Osteoblast (primary cell): ENCODE measurements around the gene RMI2. TPM values are rescaled to one million over a fixed set of nuclear protein-coding genes. Genes with fewer than 3 reads are reported as not detected.

Experiments
- DNase-seq: peaks from one replicate; pipeline ENCODE4 v3.0.0; 2011; ENCODE audit warnings: low spot score, mixed read lengths; ENCODE audit not compliant: insufficient read length; ENCODE audit errors: missing footprints
- H2AFZ ChIP-seq: 2 replicates; pipeline ENCODE4 v1.6.0; 2011; ENCODE audit warnings: mild to moderate bottlenecking, low read length
- H3K27ac ChIP-seq: 2 replicates; pipeline ENCODE4 v1.5.1; 2011; ENCODE audit warnings: mild to moderate bottlenecking, low read depth, low read length, moderate library complexity
- H3K27me3 ChIP-seq: 2 replicates; pipeline ENCODE4 v1.6.0; 2012; ENCODE audit warnings: mild to moderate bottlenecking, control low read depth, inconsistent platforms, low read length, moderate library complexity; ENCODE audit not compliant: insufficient read depth
- H3K36me3 ChIP-seq: 2 replicates; pipeline ENCODE4 v1.5.1; 2011; ENCODE audit warnings: mild to moderate bottlenecking, low read length, control low read depth, moderate library complexity; ENCODE audit not compliant: insufficient read depth
- H3K4me1 ChIP-seq: 2 replicates; pipeline ENCODE4 v1.5.1; 2011; ENCODE audit warnings: mild to moderate bottlenecking, low read length, control low read depth, moderate library complexity; ENCODE audit not compliant: insufficient read depth
- H3K4me2 ChIP-seq: 2 replicates; pipeline ENCODE4 v1.6.0; 2011; ENCODE audit warnings: mild to moderate bottlenecking, low read length; ENCODE audit not compliant: insufficient read depth
- H3K4me3 ChIP-seq: fragments of 200-600 bp; sonication (generic); 3 replicates; pipeline ENCODE4 v1.5.1; 2012; ENCODE audit warnings: mild to moderate bottlenecking, low read length, inconsistent platforms; ENCODE audit not compliant: insufficient read depth
- H3K79me2 ChIP-seq: 2 replicates; pipeline ENCODE4 v1.6.0; 2012; ENCODE audit warnings: mild to moderate bottlenecking, low read length, control low read depth, inconsistent platforms; ENCODE audit not compliant: insufficient read depth
- H3K9me3 ChIP-seq: 2 replicates; pipeline ENCODE4 v1.5.1; 2011; ENCODE audit warnings: low read depth, low read length, control low read depth
- H4K20me1 ChIP-seq: 2 replicates; pipeline ENCODE4 v1.6.0; 2012; ENCODE audit warnings: mild to moderate bottlenecking, low read length, control low read depth; ENCODE audit not compliant: insufficient read depth
- total RNA-seq: library from RNA; depleted of rRNA; stranded (reverse); fragments of >200 nt; gene quantifications from 2 replicates; pipeline ENCODE4 v1.2.3, GENCODE V29; 2012
- TF ChIP-seq, protein P1 (sequence below): IDR thresholded peaks from 2 replicates; pipeline ENCODE4 v1.5.1; 2011; ENCODE audit warnings: mild to moderate bottlenecking, low read depth, low read length, moderate library complexity; ENCODE audit errors: extremely low read depth

Gene RMI2
- total RNA-seq, 1 donor, result 1.4 TPM

GRCh38 chr16:11326084-11326736 lies 19.0 kb upstream of the RMI2 start:
- Histone ChIP-seq H4K20me1 (no peaks in the 10 kb centered on the region), H3K36me3 (no peaks in the 10 kb centered on the region), H2AFZ (peak overlapping the region; percentile 54), H3K4me2 (no peak overlapping the region), H3K27ac (no peak overlapping the region), H3K27me3 (no peaks in the 10 kb centered on the region), H3K4me3 (no peak overlapping the region), H3K9me3 (no peaks in the 10 kb centered on the region), H3K79me2 (no peaks in the 10 kb centered on the region), H3K4me1 (peaks cover 27% of the 10 kb centered on the region)
- TF ChIP-seq, protein P1, sequence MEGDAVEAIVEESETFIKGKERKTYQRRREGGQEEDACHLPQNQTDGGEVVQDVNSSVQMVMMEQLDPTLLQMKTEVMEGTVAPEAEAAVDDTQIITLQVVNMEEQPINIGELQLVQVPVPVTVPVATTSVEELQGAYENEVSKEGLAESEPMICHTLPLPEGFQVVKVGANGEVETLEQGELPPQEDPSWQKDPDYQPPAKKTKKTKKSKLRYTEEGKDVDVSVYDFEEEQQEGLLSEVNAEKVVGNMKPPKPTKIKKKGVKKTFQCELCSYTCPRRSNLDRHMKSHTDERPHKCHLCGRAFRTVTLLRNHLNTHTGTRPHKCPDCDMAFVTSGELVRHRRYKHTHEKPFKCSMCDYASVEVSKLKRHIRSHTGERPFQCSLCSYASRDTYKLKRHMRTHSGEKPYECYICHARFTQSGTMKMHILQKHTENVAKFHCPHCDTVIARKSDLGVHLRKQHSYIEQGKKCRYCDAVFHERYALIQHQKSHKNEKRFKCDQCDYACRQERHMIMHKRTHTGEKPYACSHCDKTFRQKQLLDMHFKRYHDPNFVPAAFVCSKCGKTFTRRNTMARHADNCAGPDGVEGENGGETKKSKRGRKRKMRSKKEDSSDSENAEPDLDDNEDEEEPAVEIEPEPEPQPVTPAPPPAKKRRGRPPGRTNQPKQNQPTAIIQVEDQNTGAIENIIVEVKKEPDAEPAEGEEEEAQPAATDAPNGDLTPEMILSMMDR, result no peak
- no peak for DNase-seq

- H3K27me3 ChIP-seq, result no peaks in the 10 kb centered on the region
- H2AFZ ChIP-seq, result no peak overlapping the region
- no peaks in the 10 kb centered on the region for H3K79me2 ChIP-seq
- H3K27ac ChIP-seq, result no peak overlapping the region
- TF ChIP-seq, protein P1, result no peak
- no peak overlapping the region for H3K4me2 ChIP-seq
- H3K4me3 ChIP-seq, result no peak overlapping the region
- peaks cover 27% of the 10 kb centered on the region for H3K4me1 ChIP-seq
- no peak for DNase-seq
- no peaks in the 10 kb centered on the region for H3K9me3 ChIP-seq
- no peaks in the 10 kb centered on the region for H3K36me3 ChIP-seq
- H4K20me1 ChIP-seq, result no peaks in the 10 kb centered on the region
Measured at GRCh38 chr16:11326737-11327276, 18.5 kb upstream of the RMI2 start.

DNA sequence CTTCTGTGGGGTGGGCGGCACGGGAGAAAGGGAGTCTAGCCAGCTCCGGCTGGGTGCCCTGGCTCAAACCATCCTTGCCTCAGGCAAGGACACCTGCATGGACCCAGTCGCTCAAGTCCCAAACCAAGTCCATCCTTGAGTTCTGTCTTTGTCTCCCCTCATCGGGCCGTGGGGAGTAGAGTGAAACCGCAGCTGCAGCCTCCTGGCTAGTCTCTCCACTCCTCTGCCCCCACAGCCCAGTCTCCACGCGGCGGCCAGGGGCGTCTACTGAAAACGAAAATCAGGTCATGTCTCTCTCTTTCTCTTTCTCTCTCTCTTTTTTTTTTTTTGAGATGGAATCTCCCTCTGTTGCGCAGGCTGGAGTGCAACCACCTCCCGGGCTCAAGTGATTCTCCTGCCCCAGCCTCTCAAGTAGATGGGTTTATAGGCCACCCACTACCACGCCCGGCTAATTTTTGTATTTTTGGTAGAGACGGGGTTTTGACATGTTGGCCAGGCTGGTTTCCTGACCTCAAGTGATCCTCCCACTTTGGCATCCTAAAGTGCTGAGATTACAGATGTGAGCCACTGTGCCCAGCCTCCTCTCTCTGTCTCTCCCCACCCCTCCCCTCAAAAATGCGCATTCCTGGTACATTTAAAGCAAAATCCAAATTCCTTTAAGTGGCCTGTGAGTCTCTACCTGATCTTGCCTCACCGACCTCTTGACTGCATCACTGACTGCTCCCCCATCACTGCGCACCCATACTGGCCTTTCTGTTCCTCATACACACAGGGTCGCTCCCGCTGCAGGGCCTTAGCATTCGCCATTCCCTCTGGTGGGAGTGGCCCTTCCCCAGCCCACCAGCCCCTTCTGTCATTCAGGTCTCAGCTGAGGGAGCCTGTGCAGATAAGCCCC lies 17.7 kb upstream of the RMI2 start:
- Histone ChIP-seq H4K20me1 (no peaks in the 10 kb centered on the region), H3K79me2 (no peaks in the 10 kb centered on the region), H3K4me2 (no peak overlapping the region), H3K36me3 (no peaks in the 10 kb centered on the region), H3K27ac (no peak overlapping the region), H3K4me1 (peaks cover 27% of the 10 kb centered on the region), H2AFZ (no peak overlapping the region), H3K4me3 (no peak overlapping the region), H3K27me3 (no peaks in the 10 kb centered on the region), H3K9me3 (no peaks in the 10 kb centered on the region)
- TF ChIP-seq, protein P1, result no peak
- DNase-seq, result no peak
